ENCODE data around the gene MYCBP2. TPM values are rescaled to one million over a fixed set of nuclear protein-coding genes. Genes with fewer than 3 reads are reported as not detected.
"Not testable (repeated sequence)": the region's sequence is repeated elsewhere in the genome, so short reads cannot be mapped to it uniquely, and the experiment has no call there.

MYCBP2 gene
- polyA plus RNA-seq, 3 donors: 60.8 to 70.6 (median 65.7) TPM

GRCh38 chr13:77022341-77022740 lies 304.6 kb downstream of the MYCBP2 start:
- DNase-seq (ENCODE audit: extremely low read depth in 1 of 11, low read depth in 9 of 11, low spot score in 4 of 11): no peak

DNA sequence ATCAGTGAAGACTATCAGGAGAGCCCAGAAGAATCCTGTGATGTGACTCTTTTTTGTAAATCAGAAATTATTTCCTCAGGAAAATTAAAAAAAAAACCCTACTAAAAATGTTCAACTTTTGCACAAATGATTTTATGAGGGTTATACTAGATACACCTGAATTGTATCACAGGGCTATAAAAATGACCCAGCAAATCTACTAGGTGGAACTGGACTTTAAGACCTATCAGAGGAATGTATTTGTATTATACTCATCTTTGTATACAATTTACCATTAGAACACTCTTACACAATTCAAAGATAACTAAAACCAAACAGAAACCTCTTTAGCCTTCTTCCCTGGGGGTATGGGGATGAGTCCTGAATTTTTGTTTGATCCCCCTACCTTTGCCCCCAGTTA lies 307.1 kb downstream of the MYCBP2 start:
- DNase-seq (ENCODE audit: extremely low read depth in 1 of 11, low read depth in 9 of 11, low spot score in 4 of 11): no peak

DNA sequence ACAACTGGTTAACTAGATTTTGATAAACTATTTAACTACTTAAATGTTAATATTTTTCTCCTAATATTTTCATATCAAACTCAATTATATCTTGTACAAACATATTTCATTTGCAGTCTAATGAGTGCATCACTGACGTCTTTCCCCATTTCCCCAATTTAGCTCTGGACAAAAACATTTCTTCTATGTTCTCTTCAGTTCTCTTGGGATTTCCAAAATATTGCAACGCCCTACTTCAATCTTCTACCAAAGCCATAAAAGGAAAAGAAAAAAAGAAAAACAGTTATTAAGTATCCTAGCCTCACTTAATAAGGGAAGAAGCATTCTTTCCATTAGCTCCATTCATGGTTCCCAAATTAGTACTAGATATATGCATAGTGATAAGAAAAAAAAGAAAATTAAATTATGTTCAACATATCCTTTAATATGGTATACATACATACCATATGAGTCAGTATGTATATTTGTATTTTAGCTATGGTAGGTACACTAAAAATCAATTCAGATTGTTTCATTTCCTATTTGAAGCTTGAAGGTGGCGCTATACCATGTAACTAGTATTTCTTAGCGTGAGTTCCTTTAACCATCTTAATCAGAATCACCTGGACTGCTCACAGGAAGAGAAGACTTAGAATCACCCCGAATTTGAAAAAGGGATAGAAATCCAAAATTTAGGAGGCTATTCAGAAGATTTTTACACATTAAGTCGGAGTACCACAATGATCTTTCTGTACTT lies 309.8 kb downstream of the MYCBP2 start:
- no peak for DNase-seq (ENCODE audit: extremely low read depth in 1 of 11, low read depth in 9 of 11, low spot score in 4 of 11)

DNA sequence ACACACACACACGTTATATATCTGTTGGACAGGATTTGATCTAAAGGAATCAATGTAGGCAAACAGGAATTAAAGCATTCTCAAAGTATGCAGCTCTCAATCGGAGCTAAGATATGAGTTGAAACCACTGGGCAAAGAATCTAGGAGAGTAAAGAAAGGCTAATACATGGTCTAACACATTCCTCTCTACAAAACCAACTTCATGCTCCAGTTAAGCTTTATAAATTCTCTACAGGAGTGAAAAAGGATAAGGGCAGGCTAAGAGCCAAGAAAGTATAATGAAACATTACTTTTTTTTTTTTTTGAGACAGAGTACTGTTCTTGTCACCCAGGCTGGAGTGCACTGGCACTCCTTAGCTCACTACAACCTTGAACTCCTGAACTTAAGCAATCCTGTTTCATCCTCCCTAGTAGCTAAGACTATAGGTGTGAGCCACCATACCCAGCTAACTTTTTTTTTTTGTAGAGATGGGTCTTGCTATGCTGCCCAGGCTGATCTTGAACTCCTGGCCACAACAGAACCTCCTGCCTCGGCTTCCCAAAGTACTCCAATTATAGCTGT lies 310.6 kb downstream of the MYCBP2 start:
- no peak for DNase-seq (ENCODE audit: extremely low read depth in 1 of 11, low read depth in 9 of 11, low spot score in 4 of 11)

DNA sequence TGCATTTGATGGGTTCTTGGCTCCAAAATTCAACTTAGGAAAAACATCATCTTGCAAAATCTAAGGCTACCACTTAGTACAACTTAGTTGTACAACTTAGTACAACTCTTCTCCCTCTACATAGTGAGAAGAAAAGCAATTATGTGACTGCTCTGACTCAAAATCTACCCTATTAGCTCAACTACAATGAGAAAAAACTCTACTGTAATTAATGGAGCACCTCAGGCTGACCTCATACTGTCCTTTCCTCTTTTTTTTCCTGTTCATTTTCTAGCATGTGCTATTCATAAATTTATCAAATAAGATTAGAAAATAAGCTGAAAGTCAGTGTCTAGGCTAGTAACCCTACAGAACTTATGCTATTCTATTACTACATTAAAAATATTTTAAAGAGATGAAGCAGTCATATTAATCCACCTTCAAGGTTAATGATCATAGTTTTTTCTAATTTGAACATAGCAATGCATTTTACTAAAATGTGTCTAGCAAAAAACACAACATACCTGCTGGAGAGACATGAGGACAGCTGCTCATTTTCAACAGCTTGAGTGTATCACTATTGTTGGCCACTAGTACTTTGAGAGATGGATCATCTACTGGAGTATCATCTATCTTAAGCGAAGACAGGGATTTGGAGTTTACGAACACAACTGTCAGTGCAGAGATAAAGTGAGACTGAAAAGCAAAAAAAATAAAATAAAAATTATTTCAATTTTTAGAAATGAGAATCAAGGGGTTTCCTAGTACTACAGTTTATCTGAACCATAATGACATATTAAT lies 311.8 kb downstream of the MYCBP2 start:
- DNase-seq (ENCODE audit: extremely low read depth in 1 of 11, low read depth in 9 of 11, low spot score in 4 of 11): no peak

GRCh38 chr13:77013853-77014542 lies 312.9 kb downstream of the MYCBP2 start:
- no peak for DNase-seq (ENCODE audit: extremely low read depth in 1 of 11, low read depth in 9 of 11, low spot score in 4 of 11)

GRCh38 chr13:77009719-77010118 lies 317.2 kb downstream of the MYCBP2 start:
- DNase-seq (ENCODE audit: extremely low read depth in 1 of 11, low read depth in 9 of 11, low spot score in 4 of 11): not testable (repeated sequence)

DNA sequence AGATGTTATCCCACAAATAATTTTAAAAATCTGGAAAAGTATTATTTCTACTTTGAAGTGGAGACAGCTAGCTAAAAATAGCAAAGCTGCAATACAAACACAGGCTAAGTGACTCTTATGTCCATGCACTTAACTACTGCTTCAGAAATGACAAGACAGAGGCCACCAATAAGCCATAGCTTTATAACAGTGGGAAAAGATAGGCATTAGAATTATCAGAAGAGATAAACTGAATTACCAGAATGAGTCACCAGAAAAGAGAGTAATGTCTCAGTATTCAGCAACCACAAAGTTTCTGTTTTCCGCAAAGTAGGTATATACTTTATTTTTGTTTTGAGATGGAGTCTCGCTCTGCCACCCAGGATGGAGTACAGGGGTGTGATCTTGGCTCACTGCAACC lies 317.9 kb downstream of the MYCBP2 start:
- no peak for DNase-seq (ENCODE audit: extremely low read depth in 1 of 11, low read depth in 9 of 11, low spot score in 4 of 11)

DNA sequence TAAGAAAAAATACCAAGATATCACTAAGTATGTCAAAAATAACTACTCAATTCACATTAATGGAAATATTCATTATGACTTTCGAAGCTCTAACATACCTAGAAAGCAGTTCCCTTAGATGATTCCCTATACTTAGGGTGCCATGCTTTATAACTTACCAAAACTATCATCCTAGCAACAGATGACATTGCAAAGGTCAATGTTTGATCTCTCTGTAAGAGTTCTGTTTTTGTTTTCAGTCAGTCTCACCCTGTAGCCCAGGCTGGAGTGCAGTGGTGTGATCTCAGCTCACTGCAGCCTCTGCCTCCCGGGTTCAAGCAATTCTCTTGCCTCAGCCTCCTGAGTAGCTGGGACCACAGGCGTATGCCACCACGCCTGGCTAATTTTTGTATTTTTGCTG lies 318.6 kb downstream of the MYCBP2 start:
- not testable (repeated sequence) for DNase-seq (ENCODE audit: extremely low read depth in 1 of 11, low read depth in 9 of 11, low spot score in 4 of 11)

- DNase-seq (ENCODE audit: extremely low read depth in 1 of 11, low read depth in 9 of 11, low spot score in 4 of 11): no peak
Observed at GRCh38 chr13:77002590-77003190, 324.2 kb downstream of the MYCBP2 start.

DNA sequence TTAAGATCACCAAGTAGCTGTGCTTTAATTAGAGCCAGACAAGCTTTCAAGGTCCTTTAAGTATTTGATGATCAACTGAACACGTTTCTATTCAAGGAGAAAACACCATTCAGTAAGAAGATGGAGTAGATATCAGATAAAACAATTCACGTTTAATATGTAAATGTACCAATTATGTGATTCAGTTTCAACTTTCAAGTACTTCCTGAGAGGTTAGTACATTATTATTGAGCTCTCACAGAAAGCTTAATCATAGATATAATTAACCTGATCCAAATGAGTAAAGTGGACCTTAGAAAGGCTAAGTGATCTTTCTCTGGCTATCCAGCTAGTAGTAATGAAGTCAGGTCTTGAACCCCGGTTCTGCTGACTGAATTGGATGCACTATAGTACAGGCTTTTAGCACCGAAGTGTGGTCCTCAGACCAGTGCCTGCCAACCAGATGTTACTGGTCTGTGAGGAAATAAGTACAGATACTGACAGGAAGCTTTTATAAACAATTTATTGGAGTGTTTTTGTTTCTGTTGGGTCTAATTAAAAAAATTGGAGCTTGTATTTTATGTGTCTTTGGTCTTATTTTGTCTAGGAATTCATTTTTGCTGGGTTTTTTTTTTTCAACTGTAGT lies 324.8 kb downstream of the MYCBP2 start:
- DNase-seq (ENCODE audit: extremely low read depth in 1 of 11, low read depth in 9 of 11, low spot score in 4 of 11): no peak

DNA sequence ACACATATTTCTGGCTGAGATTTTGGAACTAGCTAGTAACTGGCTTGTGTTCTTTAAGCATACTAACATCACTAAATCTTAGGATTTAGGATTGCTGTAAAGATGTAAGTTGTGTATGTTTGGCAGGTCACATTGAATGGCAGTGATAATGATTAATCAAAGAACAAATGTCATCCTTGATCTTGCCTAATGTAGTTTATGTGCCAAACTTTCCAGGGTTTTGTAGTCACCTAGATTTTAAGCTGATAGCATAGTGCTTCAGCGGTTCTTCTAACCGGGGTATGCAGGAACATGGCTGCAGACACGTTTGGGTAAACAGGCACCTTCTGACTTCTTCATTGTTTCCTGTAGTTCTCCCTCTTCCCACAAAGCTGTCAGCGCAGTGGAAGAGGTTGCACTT lies 325.4 kb downstream of the MYCBP2 start:
- no peak for DNase-seq (ENCODE audit: extremely low read depth in 1 of 11, low read depth in 9 of 11, low spot score in 4 of 11)

DNA sequence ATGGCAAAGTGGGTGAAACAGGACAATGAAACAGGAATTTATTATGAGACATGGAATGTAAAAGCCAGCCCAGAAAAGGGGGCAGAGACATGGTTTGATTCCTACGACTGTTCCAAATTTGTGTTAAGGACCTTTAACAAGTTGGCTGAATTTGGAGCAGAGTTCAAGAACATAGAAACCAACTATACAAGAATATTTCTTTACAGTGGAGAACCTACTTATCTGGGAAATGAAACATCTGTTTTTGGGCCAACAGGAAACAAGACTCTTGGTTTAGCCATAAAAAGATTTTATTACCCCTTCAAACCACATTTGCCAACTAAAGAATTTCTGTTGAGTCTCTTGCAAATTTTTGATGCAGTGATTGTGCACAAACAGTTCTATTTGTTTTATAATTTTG lies 326.4 kb downstream of the MYCBP2 start:
- DNase-seq (ENCODE audit: extremely low read depth in 1 of 11, low read depth in 9 of 11, low spot score in 4 of 11): no peak

Other genes starting within 250 kb of the MYCBP2 start
- not detected for gene SCEL, start 208.6 kb upstream of the MYCBP2 start, polyA plus RNA-seq (ENCODE audit: insufficient read length in 3 of 3)